ENCODE data around the gene CREM.

DNA sequence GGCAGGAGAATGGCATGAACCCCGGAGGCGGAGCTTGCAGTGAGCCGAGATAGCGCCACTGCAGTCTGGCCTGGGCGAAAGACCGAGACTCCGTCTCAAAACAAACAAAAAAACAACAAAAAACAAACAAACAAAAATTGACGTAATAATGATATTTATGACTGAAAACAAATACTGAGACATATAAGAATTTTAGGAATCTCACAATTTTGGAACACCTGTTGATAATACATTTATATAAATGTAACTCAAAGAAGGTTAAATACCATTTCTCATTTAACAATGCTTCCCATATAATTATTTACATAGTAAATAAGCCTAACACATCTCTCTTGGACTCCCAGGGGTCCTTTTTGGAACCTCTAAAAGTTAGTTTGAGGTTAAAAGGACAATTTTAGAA is 107.4 kb downstream of the CREM start:
- TF ChIP-seq YY1 (IDR thresholded peaks at IDR 0.05; ENCODE audit: insufficient read depth, insufficient read length) (no peak), ZNF274 (IDR thresholded peaks at IDR 0.05; ENCODE audit: low read depth, low read length) (no peak)

Data from NT2/D1 (cell line).